ENCODE results near the gene FCHSD2. TPM values are rescaled to one million over a fixed set of nuclear protein-coding genes. Genes with fewer than 3 reads are reported as not detected.

Gene FCHSD2
- polyA plus RNA-seq, 12 donors = 18.8 to 37.6 (median 30.9) TPM; not detected in 1

GRCh38 chr11:72970557-72971118 is 171.5 kb downstream of the FCHSD2 start:
- DNase-seq = no peak

- DNase-seq = no peak
Measured at GRCh38 chr11:72969894-72970335, 172.2 kb downstream of the FCHSD2 start.

GRCh38 chr11:72968390-72968789 is 173.7 kb downstream of the FCHSD2 start:
- no peak for DNase-seq

GRCh38 chr11:72965672-72966071 is 176.4 kb downstream of the FCHSD2 start:
- DNase-seq = no peak

- no peak for DNase-seq
Measured at GRCh38 chr11:72962717-72963116, 179.4 kb downstream of the FCHSD2 start.

- no peak for DNase-seq
Measured at GRCh38 chr11:72962084-72962483, 180.0 kb downstream of the FCHSD2 start.

GRCh38 chr11:72959998-72960731 is 182.0 kb downstream of the FCHSD2 start:
- no peak for DNase-seq

- DNase-seq = no peak
Measured at GRCh38 chr11:72958791-72959190, 183.3 kb downstream of the FCHSD2 start.

GRCh38 chr11:72955466-72955865 is 186.7 kb downstream of the FCHSD2 start:
- DNase-seq = no peak

- no peak for DNase-seq
Measured at GRCh38 chr11:72954860-72955259, 187.3 kb downstream of the FCHSD2 start.

GRCh38 chr11:72953637-72954036 is 188.5 kb downstream of the FCHSD2 start:
- DNase-seq = no peak

- DNase-seq = no peak
Measured at GRCh38 chr11:72951888-72952287, 190.2 kb downstream of the FCHSD2 start.

- no peak for DNase-seq
Measured at GRCh38 chr11:72951193-72951592, 190.9 kb downstream of the FCHSD2 start.

- no peak for DNase-seq
Measured at GRCh38 chr11:72950685-72951084, 191.4 kb downstream of the FCHSD2 start.

GRCh38 chr11:72947229-72947628 is 194.9 kb downstream of the FCHSD2 start:
- DNase-seq = no peak

GRCh38 chr11:72943664-72944063 is 198.5 kb downstream of the FCHSD2 start:
- DNase-seq = no peak

GRCh38 chr11:72940417-72940816 is 201.7 kb downstream of the FCHSD2 start:
- DNase-seq = no peak

- DNase-seq = no peak
Measured at GRCh38 chr11:72939031-72939430, 203.1 kb downstream of the FCHSD2 start.

- DNase-seq = no peak
Measured at GRCh38 chr11:72937439-72937838, 204.7 kb downstream of the FCHSD2 start.

- DNase-seq = no peak
Measured at GRCh38 chr11:72935700-72936099, 206.4 kb downstream of the FCHSD2 start.

GRCh38 chr11:72932132-72932570 is 210.0 kb downstream of the FCHSD2 start:
- DNase-seq = no peak

- DNase-seq = no peak
Measured at GRCh38 chr11:72930008-72930407, 212.1 kb downstream of the FCHSD2 start.

- no peak for DNase-seq
Measured at GRCh38 chr11:72929256-72929655, 212.9 kb downstream of the FCHSD2 start.

GRCh38 chr11:72927380-72927779 is 214.7 kb downstream of the FCHSD2 start:
- DNase-seq = no peak
